OCI-LY1 (cell line): ENCODE measurements around the gene PANX3.

ENCODE experiments used
- H2AFZ ChIP-seq: fragments of 200-600 bp; sonication (generic), shearing (Covaris generic); 2 replicates; pipeline ENCODE4 v1.6.0; 2014; ENCODE audit warnings: antibody characterized with exemption, mild to moderate bottlenecking, low read length
- H3F3A ChIP-seq: fragments of 200-600 bp; sonication (generic), shearing (Covaris generic); 2 replicates; pipeline ENCODE4 v1.6.0; 2014; ENCODE audit warnings: mild to moderate bottlenecking, antibody characterized with exemption, low read length, moderate library complexity; ENCODE audit not compliant: insufficient read depth
- H3K27ac ChIP-seq: fragments of 200-600 bp; sonication (generic); 2 replicates; pipeline ENCODE4 v1.5.1; 2014; ENCODE audit warnings: low read length, mixed run types, mild to moderate bottlenecking, low read depth; ENCODE audit not compliant: poor library complexity, severe bottlenecking
- H3K27me3 ChIP-seq: fragments of 200-600 bp; sonication (generic); 2 replicates; pipeline ENCODE4 v1.6.0; 2014; ENCODE audit warnings: antibody characterized with exemption, mild to moderate bottlenecking, low read length, moderate library complexity; ENCODE audit not compliant: insufficient read depth
- H3K36me3 ChIP-seq: fragments of 200-600 bp; sonication (generic); 2 replicates; pipeline ENCODE4 v1.6.1; 2014; ENCODE audit warnings: mild to moderate bottlenecking, antibody characterized with exemption, low read length, moderate library complexity, mixed read lengths; ENCODE audit not compliant: insufficient read depth
- H3K4me1 ChIP-seq: fragments of 200-600 bp; sonication (generic); 2 replicates; pipeline ENCODE4 v1.5.1; 2014; ENCODE audit warnings: mild to moderate bottlenecking, low read length, moderate library complexity; ENCODE audit not compliant: insufficient read depth, severe bottlenecking
- H3K4me2 ChIP-seq: fragments of 200-600 bp; sonication (generic), shearing (Covaris generic); 2 replicates; pipeline ENCODE4 v1.6.1; 2014; ENCODE audit warnings: low read length
- H3K4me3 ChIP-seq: fragments of 200-600 bp; sonication (generic); 2 replicates; pipeline ENCODE4 v1.5.1; 2014; ENCODE audit warnings: low read length, low read depth, mild to moderate bottlenecking, mixed read lengths; ENCODE audit not compliant: poor library complexity, severe bottlenecking
- H3K79me2 ChIP-seq: fragments of 200-600 bp; shearing (Covaris generic); 2 replicates; pipeline ENCODE4 v1.6.1; 2016; ENCODE audit warnings: mixed run types, low read length, mixed read lengths; ENCODE audit not compliant: insufficient read depth
- H3K9ac ChIP-seq: fragments of 200-600 bp; sonication (generic), shearing (Covaris generic); 2 replicates; pipeline ENCODE4 v1.6.1; 2014; ENCODE audit warnings: mild to moderate bottlenecking, low read length, mixed read lengths
- H3K9me2 ChIP-seq: fragments of 200-600 bp; sonication (generic), shearing (Covaris generic); 2 replicates; pipeline ENCODE4 v1.6.1; 2014; ENCODE audit warnings: low read depth, mild to moderate bottlenecking, low read length, mixed read lengths
- H3K9me3 ChIP-seq: fragments of 200-600 bp; shearing (Covaris generic); 2 replicates; pipeline ENCODE4 v1.6.1; 2014; ENCODE audit warnings: low read length, mixed read lengths
- H4K20me1 ChIP-seq: fragments of 200-600 bp; sonication (generic), shearing (Covaris generic); 2 replicates; pipeline ENCODE4 v1.6.0; 2016; ENCODE audit warnings: mild to moderate bottlenecking, low read length; ENCODE audit not compliant: insufficient read depth
- EZH2 ChIP-seq: fragments of 200-600 bp; sonication (generic), shearing (Covaris generic); IDR thresholded peaks from 2 replicates; pipeline ENCODE4 v1.8.0; 2017; ENCODE audit warnings: borderline replicate concordance, mixed run types, mild to moderate bottlenecking, antibody characterized with exemption, low read length, moderate library complexity, mixed read lengths
- TF ChIP-seq, protein P1 (sequence below): fragments of 200-600 bp; sonication (generic), shearing (Covaris generic); IDR thresholded peaks from 2 replicates; pipeline ENCODE4 v1.5.1; 2017; ENCODE audit warnings: mild to moderate bottlenecking, antibody characterized with exemption, low read length, moderate library complexity, mixed read lengths

The PANX3 gene

GRCh38 chr11:124610295-124610694 is 933 bp upstream of the PANX3 start:
- no peak for TF ChIP-seq EZH2
- TF ChIP-seq, protein P1, sequence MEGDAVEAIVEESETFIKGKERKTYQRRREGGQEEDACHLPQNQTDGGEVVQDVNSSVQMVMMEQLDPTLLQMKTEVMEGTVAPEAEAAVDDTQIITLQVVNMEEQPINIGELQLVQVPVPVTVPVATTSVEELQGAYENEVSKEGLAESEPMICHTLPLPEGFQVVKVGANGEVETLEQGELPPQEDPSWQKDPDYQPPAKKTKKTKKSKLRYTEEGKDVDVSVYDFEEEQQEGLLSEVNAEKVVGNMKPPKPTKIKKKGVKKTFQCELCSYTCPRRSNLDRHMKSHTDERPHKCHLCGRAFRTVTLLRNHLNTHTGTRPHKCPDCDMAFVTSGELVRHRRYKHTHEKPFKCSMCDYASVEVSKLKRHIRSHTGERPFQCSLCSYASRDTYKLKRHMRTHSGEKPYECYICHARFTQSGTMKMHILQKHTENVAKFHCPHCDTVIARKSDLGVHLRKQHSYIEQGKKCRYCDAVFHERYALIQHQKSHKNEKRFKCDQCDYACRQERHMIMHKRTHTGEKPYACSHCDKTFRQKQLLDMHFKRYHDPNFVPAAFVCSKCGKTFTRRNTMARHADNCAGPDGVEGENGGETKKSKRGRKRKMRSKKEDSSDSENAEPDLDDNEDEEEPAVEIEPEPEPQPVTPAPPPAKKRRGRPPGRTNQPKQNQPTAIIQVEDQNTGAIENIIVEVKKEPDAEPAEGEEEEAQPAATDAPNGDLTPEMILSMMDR: no peak
- Histone ChIP-seq H2AFZ (no peak overlapping the region), H3F3A (no peaks in the 10 kb centered on the region)

GRCh38 chr11:124612045-124612444 is 817 bp downstream of the PANX3 start:
- Histone ChIP-seq H3K27me3 (no peaks in the 10 kb centered on the region), H3K4me2 (no peak overlapping the region), H3K27ac (no peak overlapping the region), H3K4me1 (no peaks in the 10 kb centered on the region), H4K20me1 (no peaks in the 10 kb centered on the region), H3K36me3 (no peaks in the 10 kb centered on the region), H3F3A (no peaks in the 10 kb centered on the region), H3K9me3 (no peaks in the 10 kb centered on the region), H3K9ac (no peak overlapping the region), H3K9me2 (no peaks in the 10 kb centered on the region), H2AFZ (no peak overlapping the region), H3K4me3 (no peak overlapping the region), H3K79me2 (no peaks in the 10 kb centered on the region)
- no peak for TF ChIP-seq EZH2
- TF ChIP-seq, protein P1: no peak

More at GRCh38 chr11:124610295-124610694, 933 bp upstream of the PANX3 start:
- no peaks in the 10 kb centered on the region for H3K4me1 ChIP-seq
- H3K4me3 ChIP-seq: no peak overlapping the region
- H3K36me3 ChIP-seq: no peaks in the 10 kb centered on the region
- no peaks in the 10 kb centered on the region for H4K20me1 ChIP-seq
- H3K9me2 ChIP-seq: no peaks in the 10 kb centered on the region
- no peak overlapping the region for H3K4me2 ChIP-seq
- H3K9me3 ChIP-seq: no peaks in the 10 kb centered on the region
- no peak overlapping the region for H3K27ac ChIP-seq
- H3K79me2 ChIP-seq: no peaks in the 10 kb centered on the region
- no peak overlapping the region for H3K9ac ChIP-seq
- H3K27me3 ChIP-seq: no peaks in the 10 kb centered on the region

GRCh38 chr11:124612567-124613246 is 1.5 kb downstream of the PANX3 start:
- Histone ChIP-seq H2AFZ (no peak overlapping the region), H3K9ac (no peak overlapping the region), H3K79me2 (no peaks in the 10 kb centered on the region), H3K36me3 (no peaks in the 10 kb centered on the region), H3F3A (no peaks in the 10 kb centered on the region), H3K4me3 (no peak overlapping the region), H3K9me3 (no peaks in the 10 kb centered on the region), H3K27me3 (no peaks in the 10 kb centered on the region), H3K27ac (no peak overlapping the region), H4K20me1 (no peaks in the 10 kb centered on the region), H3K4me2 (no peak overlapping the region), H3K9me2 (no peaks in the 10 kb centered on the region), H3K4me1 (no peaks in the 10 kb centered on the region)
- TF ChIP-seq, protein P1: no peak
- no peak for TF ChIP-seq EZH2
